Fibroblast of lung (primary cell): Measurements from ENCODE around the gene FITM2. TPM values are rescaled to one million over a fixed set of nuclear protein-coding genes. Genes with fewer than 3 reads are reported as not detected.

Experiments
- DNase-seq, 2 donors: peaks; one replicate each; pipeline versions ENCODE4 v3.0.0 to v3.0.0-alpha.2; 2010; ENCODE audit warnings: low read depth in 2 of 2
- H2AFZ ChIP-seq: 2 replicates; pipeline ENCODE4 v1.5.1; 2012; ENCODE audit warnings: low read length, control low read depth, inconsistent platforms
- H3K27ac ChIP-seq: 2 replicates; pipeline ENCODE4 v1.5.1; 2011; ENCODE audit warnings: low read length, control low read depth; ENCODE audit not compliant: insufficient read depth
- H3K27me3 ChIP-seq: 2 replicates; pipeline ENCODE4 v1.5.1; 2011; ENCODE audit warnings: mild to moderate bottlenecking, low read length; ENCODE audit not compliant: control insufficient read depth, insufficient read depth
- H3K36me3 ChIP-seq: 2 replicates; pipeline ENCODE4 v1.5.1; 2011; ENCODE audit warnings: low read length; ENCODE audit not compliant: control insufficient read depth, insufficient read depth
- H3K4me1 ChIP-seq: 2 replicates; pipeline ENCODE4 v1.5.1; 2011; ENCODE audit warnings: low read length; ENCODE audit not compliant: control insufficient read depth, insufficient read depth; ENCODE audit errors: extremely low read depth
- H3K4me2 ChIP-seq: 2 replicates; pipeline ENCODE4 v1.5.1; 2011; ENCODE audit warnings: low read length, control low read depth; ENCODE audit not compliant: insufficient read depth; ENCODE audit errors: extremely low read depth
- H3K4me3 ChIP-seq, 4 experiments: fragments of 200-600 bp in 1 of 4; sonication (generic) in 1 of 4; replicated peaks in 1 of 4; 2 replicates each; pipeline ENCODE4 v1.5.1; 2011 to 2016; ENCODE audit warnings: low read length in 4 of 4, low read depth in 3 of 4, mild to moderate bottlenecking in 3 of 4, control low read depth in 2 of 4, inconsistent platforms in 1 of 4, mixed read lengths in 1 of 4; ENCODE audit not compliant: insufficient read depth in 1 of 4; ENCODE audit errors: control extremely low read depth in 1 of 4
- H3K79me2 ChIP-seq: 2 replicates; pipeline ENCODE4 v1.5.1; 2012; ENCODE audit warnings: mild to moderate bottlenecking, low read length, inconsistent platforms; ENCODE audit not compliant: control insufficient read depth, insufficient read depth
- H3K9ac ChIP-seq: 2 replicates; pipeline ENCODE4 v1.5.1; 2011; ENCODE audit warnings: mild to moderate bottlenecking, low read length, control low read depth; ENCODE audit not compliant: insufficient read depth
- H3K9me3 ChIP-seq: 2 replicates; pipeline ENCODE4 v1.5.1; 2012; ENCODE audit warnings: low read depth, low read length; ENCODE audit not compliant: control insufficient read depth, insufficient read depth
- H4K20me1 ChIP-seq: 2 replicates; pipeline ENCODE4 v1.5.1; 2011; ENCODE audit warnings: low read length; ENCODE audit not compliant: control insufficient read depth, insufficient read depth; ENCODE audit errors: extremely low read depth
- CTCF ChIP-seq, 2 donors: IDR thresholded peaks in 1 of 2; conservative IDR thresholded peaks in 1 of 2; 1 replicate in 1 of 2; 2 replicates in 1 of 2; pipeline ENCODE4 v1.5.1; 2011 to 2012; ENCODE audit warnings: low read length in 2 of 2, control low read depth in 1 of 2, inconsistent platforms in 1 of 2, low read depth in 1 of 2, mild to moderate bottlenecking in 1 of 2
- EZH2 ChIP-seq: IDR thresholded peaks from 2 replicates; pipeline ENCODE4 v1.5.1; 2012; ENCODE audit warnings: low read length, control low read depth, mild to moderate bottlenecking; ENCODE audit errors: missing control alignments
- polyA plus RNA-seq, 2 donors: library from polyadenylated mRNA; depleted of rRNA in 1 of 2; stranded (reverse) in 1 of 2; unstranded in 1 of 2; fragments of >200 nt; gene quantifications; 2 replicates each; pipeline ENCODE4 v1.2.1, GENCODE V29; 2011 to 2012; ENCODE audit warnings: missing spikeins in 1 of 2
- total RNA-seq: library from RNA; depleted of rRNA; stranded (reverse); fragments of >200 nt; gene quantifications from 2 replicates; pipeline ENCODE4 v1.2.1, GENCODE V29; 2014

FITM2 gene
- total and polyA plus RNA-seq, 2 donors (not counting 1 experiment from before 2014, with no cell fraction given): 8.6 to 9.7 TPM

- no peak overlapping the region for H2AFZ ChIP-seq
- no peak overlapping the region for H3K27ac ChIP-seq
- H3K27me3 ChIP-seq: no peaks in the 10 kb centered on the region
- peaks cover 6% of the 10 kb centered on the region for H3K79me2 ChIP-seq
- no peaks in the 10 kb centered on the region for H3K9me3 ChIP-seq
- H4K20me1 ChIP-seq: no peaks in the 10 kb centered on the region
- H3K36me3 ChIP-seq: no peaks in the 10 kb centered on the region
- H3K4me3 ChIP-seq: no peak overlapping the region
- no peak for TF ChIP-seq EZH2
- TF ChIP-seq CTCF (conservative IDR thresholded peaks at IDR 0.05 in 1 of 2, IDR thresholded peaks at IDR 0.05 in 1 of 2; ENCODE audit: low read depth in 1 of 2, low read length in 2 of 2): no peak
- no peak overlapping the region for H3K4me2 ChIP-seq
- no peak overlapping the region for H3K9ac ChIP-seq
- DNase-seq: no peak
- peaks cover 5% of the 10 kb centered on the region for H3K4me1 ChIP-seq
Measured at GRCh38 chr20:44306927-44307326, 4.1 kb downstream of the FITM2 start.

DNA sequence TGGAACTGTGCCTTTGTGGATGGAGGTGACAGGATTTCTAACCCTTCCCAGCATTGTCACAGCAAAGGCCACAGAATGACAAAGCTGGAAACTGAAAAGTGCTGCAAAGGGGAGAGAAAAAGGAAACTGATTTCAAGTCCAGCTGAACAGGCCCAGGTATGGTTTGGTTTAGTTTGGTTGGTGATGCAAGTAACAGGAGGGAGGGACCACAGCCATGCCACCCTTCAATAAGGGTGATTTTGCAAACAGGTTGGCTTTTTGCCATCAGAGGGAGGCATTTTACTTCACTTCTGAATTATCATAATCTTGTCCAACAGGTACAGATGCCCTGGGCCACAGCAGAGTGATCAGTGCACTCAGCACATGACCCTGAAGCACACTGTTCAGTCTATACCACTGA lies 6.6 kb downstream of the FITM2 start:
- no peak overlapping the region for H3K27ac ChIP-seq
- no peak for DNase-seq
- no peaks in the 10 kb centered on the region for H3K9me3 ChIP-seq
- no peak for TF ChIP-seq EZH2
- TF ChIP-seq CTCF (conservative IDR thresholded peaks at IDR 0.05 in 1 of 2, IDR thresholded peaks at IDR 0.05 in 1 of 2; ENCODE audit: low read depth in 1 of 2, low read length in 2 of 2): no peak
- no peak overlapping the region for H2AFZ ChIP-seq
- no peak overlapping the region for H3K4me2 ChIP-seq
- no peaks in the 10 kb centered on the region for H3K4me1 ChIP-seq
- H3K27me3 ChIP-seq: no peaks in the 10 kb centered on the region
- H3K4me3 ChIP-seq: no peak overlapping the region
- no peaks in the 10 kb centered on the region for H3K79me2 ChIP-seq
- no peaks in the 10 kb centered on the region for H3K36me3 ChIP-seq
- no peak overlapping the region for H3K9ac ChIP-seq
- no peaks in the 10 kb centered on the region for H4K20me1 ChIP-seq

DNA sequence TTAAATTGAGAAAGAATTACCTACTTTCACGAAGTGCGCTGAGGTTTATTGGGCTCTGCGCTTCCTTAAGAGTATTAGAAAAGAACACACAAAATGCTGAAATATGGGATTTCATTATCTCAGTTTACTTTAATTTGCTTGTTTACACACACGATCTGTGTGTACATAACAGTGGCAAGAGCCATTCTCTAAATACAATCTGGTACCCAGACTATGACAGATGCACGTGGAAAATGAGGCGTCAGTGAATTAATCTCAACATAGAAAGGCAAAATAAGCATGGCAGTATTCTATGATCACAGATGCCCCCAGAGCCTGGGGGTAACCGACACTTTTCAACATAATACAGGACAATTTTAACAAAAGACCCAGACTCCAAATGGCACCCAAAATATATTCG lies 8.3 kb downstream of the FITM2 start:
- Histone ChIP-seq H3K9ac (no peak overlapping the region), H3K27me3 (no peaks in the 10 kb centered on the region), H4K20me1 (no peaks in the 10 kb centered on the region), H2AFZ (no peak overlapping the region), H3K27ac (no peak overlapping the region), H3K9me3 (no peaks in the 10 kb centered on the region), H3K79me2 (no peaks in the 10 kb centered on the region), H3K4me2 (no peak overlapping the region), H3K4me3 (no peak overlapping the region), H3K4me1 (no peaks in the 10 kb centered on the region), H3K36me3 (no peaks in the 10 kb centered on the region)
- no peak for TF ChIP-seq EZH2
- no peak for TF ChIP-seq CTCF (conservative IDR thresholded peaks at IDR 0.05 in 1 of 2, IDR thresholded peaks at IDR 0.05 in 1 of 2; ENCODE audit: low read depth in 1 of 2, low read length in 2 of 2)
- DNase-seq: no peak
